Activated gamma-delta T cell treated with Interleukin-2 at 50 U/mL for 16 hours (primary cell): Measurements from ENCODE around the gene CYB5R4.
"Not testable (repeated sequence)": the region's sequence is repeated elsewhere in the genome, so short reads cannot be mapped to it uniquely, and the experiment has no call there.

Experiments
- DNase-seq: peaks from one replicate; pipeline ENCODE4 v3.0.0-alpha.2; 2020

CYB5R4 gene

GRCh38 chr6:83867527-83868161, 8.2 kb downstream of the CYB5R4 start:
- no peak for DNase-seq

GRCh38 chr6:83868639-83869038, 9.2 kb downstream of the CYB5R4 start:
- DNase-seq, result no peak

GRCh38 chr6:83870649-83871048, 11.2 kb downstream of the CYB5R4 start:
- no peak for DNase-seq

GRCh38 chr6:83872386-83873118, 13.1 kb downstream of the CYB5R4 start:
- no peak for DNase-seq

- DNase-seq, result no peak
Observed at GRCh38 chr6:83873869-83874268, 14.4 kb downstream of the CYB5R4 start.

- no peak for DNase-seq
Observed at GRCh38 chr6:83875843-83876242, 16.4 kb downstream of the CYB5R4 start.

GRCh38 chr6:83878902-83879644, 19.6 kb downstream of the CYB5R4 start:
- no peak for DNase-seq

GRCh38 chr6:83879746-83880145, 20.3 kb downstream of the CYB5R4 start:
- DNase-seq, result no peak

GRCh38 chr6:83883240-83883639, 23.8 kb downstream of the CYB5R4 start:
- no peak for DNase-seq

GRCh38 chr6:83884523-83884922, 25.0 kb downstream of the CYB5R4 start:
- no peak for DNase-seq

GRCh38 chr6:83885984-83886383, 26.5 kb downstream of the CYB5R4 start:
- no peak for DNase-seq

- no peak for DNase-seq
Observed at GRCh38 chr6:83889621-83890020, 30.1 kb downstream of the CYB5R4 start.

GRCh38 chr6:83890520-83890919, 31.0 kb downstream of the CYB5R4 start:
- DNase-seq, result no peak

- DNase-seq, result no peak
Observed at GRCh38 chr6:83891586-83891985, 32.1 kb downstream of the CYB5R4 start.

GRCh38 chr6:83893024-83893423, 33.5 kb downstream of the CYB5R4 start:
- no peak for DNase-seq

- DNase-seq, result not testable (repeated sequence)
Observed at GRCh38 chr6:83897094-83897493, 37.6 kb downstream of the CYB5R4 start.

GRCh38 chr6:83901624-83902023, 42.1 kb downstream of the CYB5R4 start:
- no peak for DNase-seq

GRCh38 chr6:83904395-83904794, 44.9 kb downstream of the CYB5R4 start:
- no peak for DNase-seq

GRCh38 chr6:83905648-83906047, 46.2 kb downstream of the CYB5R4 start:
- no peak for DNase-seq

GRCh38 chr6:83907623-83908390, 48.3 kb downstream of the CYB5R4 start:
- not testable (repeated sequence) for DNase-seq

- no peak for DNase-seq
Observed at GRCh38 chr6:83908813-83909212, 49.3 kb downstream of the CYB5R4 start.

GRCh38 chr6:83911278-83911677, 51.8 kb downstream of the CYB5R4 start:
- no peak for DNase-seq

- no peak for DNase-seq
Observed at GRCh38 chr6:83914953-83915352, 55.5 kb downstream of the CYB5R4 start.
